ENCODE measurements around the gene MYBPC1. TPM values are rescaled to one million over a fixed set of nuclear protein-coding genes. Genes with fewer than 3 reads are reported as not detected.
"Not testable (repeated sequence)": the region's sequence is repeated elsewhere in the genome, so short reads cannot be mapped to it uniquely, and the experiment has no call there.

The MYBPC1 gene
- total RNA-seq: 1,000 to 10,000 TPM; 2,958 to 5,874 (median 4,932) TPM

GRCh38 chr12:101594700-101595099 lies at the start of gene MYBPC1:
Gene MYBPC1 (plus strand): TSS chr12:101594971. CDS start chr12:101595071, 100 bp downstream.
- H3K36me3 ChIP-seq: peaks cover 0 to 33% of the 10 kb centered on the region in 2 donors
- ATAC-seq (peak; percentile 89 to 90), DNase-seq (peak; percentile 86 to 93)
- no peaks in the 10 kb centered on the region for H3K27me3 ChIP-seq
- H3K4me3 ChIP-seq: peak within 1 kb of the TSS; percentile 48 to 64 (median 52)
- peaks cover 24 to 28% of the 10 kb centered on the region in 2 donors for H3K4me1 ChIP-seq
- peak within 1 kb of the TSS; percentile 85 to 93 (median 92) for H3K27ac ChIP-seq
- H3K9me3 ChIP-seq: no peaks in the 10 kb centered on the region
- peak; percentile 87 to 97 for TF ChIP-seq POLR2A (IDR thresholded peaks at IDR 0.05)
- TF ChIP-seq CTCF (IDR thresholded peaks at IDR 0.05 in 4 of 5, conservative IDR thresholded peaks at IDR 0.05 in 1 of 5): peak; percentile 55 to 87 (median 73)
- in situ Hi-C loops (cut with MboI; ENCODE audit: low sequenced_read_pairs in 4 of 4): no loop called here
- intact Hi-C loops (cut with DNase I; ENCODE audit: low total_unique reads): loop anchor here (1.0 to 2.0 kb wide), 3 partner anchors 14 to 68 kb away; no protein-coding TSS in a partner anchor

- DNase-seq: no peak
- no peaks in the 10 kb centered on the region for H3K36me3 ChIP-seq
- intact Hi-C loops (cut with DNase I; ENCODE audit: low total_unique reads) (loop anchor here (1.0 kb wide), 1 partner anchor 17 kb away; no protein-coding TSS in a partner anchor), in situ Hi-C loops (cut with MboI; ENCODE audit: low sequenced_read_pairs in 4 of 4) (no loop called here)
- H3K9me3 ChIP-seq: no peaks in the 10 kb centered on the region
- peak overlapping the region; percentile 86 to 93 (median 90) for H3K27ac ChIP-seq
- no peak overlapping the region for H3K4me3 ChIP-seq
- peaks cover 23 to 36% of the 10 kb centered on the region in 2 donors for H3K4me1 ChIP-seq
- ATAC-seq: peak; percentile 38 to 58
- H3K27me3 ChIP-seq: no peaks in the 10 kb centered on the region
- no peak for TF ChIP-seq CTCF (IDR thresholded peaks at IDR 0.05 in 4 of 5, conservative IDR thresholded peaks at IDR 0.05 in 1 of 5)
- no peak for TF ChIP-seq POLR2A (IDR thresholded peaks at IDR 0.05)
These were observed 43.2 kb upstream of the MYBPC1 start for GRCh38 chr12:101551362-101552114.

GRCh38 chr12:101552277-101552676 lies 42.5 kb upstream of the MYBPC1 start:
- Histone ChIP-seq H3K27ac (peak overlapping the region; percentile 86 to 93 (median 90)), H3K4me3 (no peak overlapping the region)
- in situ Hi-C loops (cut with MboI; ENCODE audit: low sequenced_read_pairs in 4 of 4): no loop called here

GRCh38 chr12:101557094-101557493 lies 37.7 kb upstream of the MYBPC1 start:
- intact Hi-C loops (cut with DNase I; ENCODE audit: low total_unique reads): no loop called here
- Histone ChIP-seq H3K27me3 (no peaks in the 10 kb centered on the region), H3K27ac (no peak overlapping the region), H3K4me3 (no peak overlapping the region), H3K9me3 (no peaks in the 10 kb centered on the region), H3K4me1 (peaks cover 19 to 21% of the 10 kb centered on the region in 2 donors), H3K36me3 (no peaks in the 10 kb centered on the region)
- DNase-seq: no peak
- ATAC-seq: no peak
- TF ChIP-seq CTCF (IDR thresholded peaks at IDR 0.05 in 4 of 5, conservative IDR thresholded peaks at IDR 0.05 in 1 of 5) (no peak), POLR2A (IDR thresholded peaks at IDR 0.05) (no peak)
- in situ Hi-C loops (cut with MboI; ENCODE audit: low sequenced_read_pairs in 4 of 4): no loop called here

More at GRCh38 chr12:101552277-101552676, 42.5 kb upstream of the MYBPC1 start:
- Histone ChIP-seq H3K9me3 (no peaks in the 10 kb centered on the region), H3K4me1 (peaks cover 23 to 36% of the 10 kb centered on the region in 2 donors), H3K27me3 (no peaks in the 10 kb centered on the region), H3K36me3 (no peaks in the 10 kb centered on the region)
- TF ChIP-seq CTCF (IDR thresholded peaks at IDR 0.05 in 4 of 5, conservative IDR thresholded peaks at IDR 0.05 in 1 of 5) (no peak), POLR2A (IDR thresholded peaks at IDR 0.05) (no peak)
- peak; percentile 80 to 90 for DNase-seq
- intact Hi-C loops (cut with DNase I; ENCODE audit: low total_unique reads): loop anchor here (1.0 kb wide), 1 partner anchor 16 kb away; no protein-coding TSS in a partner anchor
- peak; percentile 99 to 100 for ATAC-seq

GRCh38 chr12:101558726-101559125 lies 36.0 kb upstream of the MYBPC1 start:
- intact Hi-C loops (cut with DNase I; ENCODE audit: low total_unique reads); H3K27me3 ChIP-seq; H3K27ac ChIP-seq; in situ Hi-C loops (cut with MboI; ENCODE audit: low sequenced_read_pairs in 4 of 4); H3K9me3 ChIP-seq; DNase-seq; H3K36me3 ChIP-seq; H3K4me3 ChIP-seq; ATAC-seq: not testable (repeated sequence)
- H3K4me1 ChIP-seq: peaks cover 13 to 23% of the 10 kb centered on the region in 2 donors
